Measurements from ENCODE around the gene TSEN54. TPM values are rescaled to one million over a fixed set of nuclear protein-coding genes. Genes with fewer than 3 reads are reported as not detected.

Gene TSEN54
- total and polyA plus RNA-seq, 12 donors = 17.9 to 67.8 (median 26.4) TPM

- no peak for DNase-seq
- no peak overlapping the region for H3K27ac ChIP-seq
- H3K4me3 ChIP-seq = no peak overlapping the region
- 80 to 96% (median 89%) methylated on average over 6 of the region's 6 CpGs for WGBS, 4 donors
- H3K4me1 ChIP-seq (replicated peaks in 1 of 2) = peaks cover 25 to 36% of the 10 kb centered on the region in 2 donors
- no peaks in the 10 kb centered on the region for H3K27me3 ChIP-seq
- TF ChIP-seq CTCF (IDR thresholded peaks at IDR 0.05) = no peak
- no peak for TF ChIP-seq POLR2A (IDR thresholded peaks at IDR 0.05)
- peaks cover 0 to 22% of the 10 kb centered on the region in 2 donors for H3K36me3 ChIP-seq (replicated peaks in 1 of 2)
- no peaks in the 10 kb centered on the region for H3K9me3 ChIP-seq (replicated peaks in 1 of 3)
- intact Hi-C loops (cut with DNase I) = no loop called here
Measured at GRCh38 chr17:75471207-75471606, 45.1 kb upstream of the TSEN54 start.

DNA sequence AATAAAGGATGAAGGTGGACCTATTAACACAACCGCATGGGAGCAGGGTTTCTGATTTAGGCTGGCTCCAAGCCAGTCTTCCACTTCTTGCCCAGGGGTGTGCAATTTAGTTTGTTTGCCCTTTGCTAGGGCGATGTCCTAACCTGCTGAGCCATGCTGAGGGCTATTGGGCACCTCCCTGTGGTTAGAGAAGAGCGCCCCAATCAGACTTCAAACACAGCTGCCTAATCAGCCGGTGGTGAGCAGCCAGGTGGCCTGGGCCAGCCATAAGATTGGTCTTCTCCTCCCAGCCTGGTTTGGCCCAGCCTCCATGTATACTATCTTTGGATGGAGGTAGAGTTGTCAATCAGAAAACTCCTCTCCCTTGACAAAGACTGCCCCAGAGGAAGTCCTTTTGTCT lies 44.2 kb upstream of the TSEN54 start:
- intact Hi-C loops (cut with DNase I) = no loop called here
- no peaks in the 10 kb centered on the region for H3K9me3 ChIP-seq (replicated peaks in 1 of 3)
- WGBS, 4 donors = 73 to 96% (median 86%) methylated on average over 3 to 4 of the region's 4 CpGs
- no peak overlapping the region for H3K4me3 ChIP-seq
- peaks cover 0 to 22% of the 10 kb centered on the region in 2 donors for H3K36me3 ChIP-seq (replicated peaks in 1 of 2)
- peaks cover 31 to 42% of the 10 kb centered on the region in 2 donors for H3K4me1 ChIP-seq (replicated peaks in 1 of 2)
- no peaks in the 10 kb centered on the region for H3K27me3 ChIP-seq
- no peak for DNase-seq
- no peak overlapping the region for H3K27ac ChIP-seq
- TF ChIP-seq POLR2A (IDR thresholded peaks at IDR 0.05) (no peak), CTCF (IDR thresholded peaks at IDR 0.05) (no peak)

- no peak for DNase-seq
- Histone ChIP-seq H3K9me3 (replicated peaks in 1 of 3) (no peaks in the 10 kb centered on the region), H3K27me3 (no peaks in the 10 kb centered on the region), H3K4me1 (replicated peaks in 1 of 2) (peaks cover 34 to 43% of the 10 kb centered on the region in 2 donors), H3K27ac (peak overlapping the region in 2 of 5 donors; percentile 13 to 84), H3K4me3 (no peak overlapping the region), H3K36me3 (replicated peaks in 1 of 2) (peaks cover 0 to 22% of the 10 kb centered on the region in 2 donors)
- intact Hi-C loops (cut with DNase I) = no loop called here
- TF ChIP-seq POLR2A (IDR thresholded peaks at IDR 0.05) = no peak
- no peak for TF ChIP-seq CTCF (IDR thresholded peaks at IDR 0.05)
- WGBS, 4 donors = 68 to 87% (median 80%) methylated on average over 2 of the region's 2 CpGs
Measured at GRCh38 chr17:75473246-75473645, 43.1 kb upstream of the TSEN54 start.

- intact Hi-C loops (cut with DNase I) = loop anchor here in 1 of 2 donors (5.0 kb wide), 1 partner anchor 38 kb away; no protein-coding TSS in a partner anchor
- peak overlapping the region in 2 of 5 donors; percentile 79 to 84 for H3K27ac ChIP-seq
- no peaks in the 10 kb centered on the region for H3K9me3 ChIP-seq (replicated peaks in 1 of 3)
- 86 to 90% (median 90%) methylated on average over 6 of the region's 6 CpGs for WGBS, 4 donors
- no peaks in the 10 kb centered on the region for H3K27me3 ChIP-seq
- TF ChIP-seq POLR2A (IDR thresholded peaks at IDR 0.05) (no peak), CTCF (IDR thresholded peaks at IDR 0.05) (no peak)
- H3K36me3 ChIP-seq (replicated peaks in 1 of 2) = peaks cover 0 to 22% of the 10 kb centered on the region in 2 donors
- no peak for DNase-seq
- no peak overlapping the region for H3K4me3 ChIP-seq
- H3K4me1 ChIP-seq (replicated peaks in 1 of 2) = peaks cover 26 to 35% of the 10 kb centered on the region in 2 donors
Measured at GRCh38 chr17:75474736-75475135, 41.6 kb upstream of the TSEN54 start.
